ENCODE data around the gene IGFBP3. TPM values are rescaled to one million over a fixed set of nuclear protein-coding genes. Genes with fewer than 3 reads are reported as not detected.

The IGFBP3 gene
- total and polyA plus RNA-seq, 2 experiments from 2014 or later = 11.2 to 11.3 TPM

- TF ChIP-seq STAT1 (IDR thresholded peaks at IDR 0.05; ENCODE audit: unreplicated experiment) (no peak), JUNB (IDR thresholded peaks at IDR 0.05; ENCODE audit: unreplicated experiment) (no peak), ZNF462 (CRISPR knock-in tag; IDR thresholded peaks at IDR 0.05) (no peak), ZNF331 (CRISPR knock-in tag; IDR thresholded peaks at IDR 0.05; ENCODE audit: low read depth) (no peak), CTCF (conservative IDR thresholded peaks at IDR 0.05; ENCODE audit: low read depth in 2 of 2) (no peak), ETS1 (IDR thresholded peaks at IDR 0.05) (no peak), EZH2 (IDR thresholded peaks at IDR 0.05; ENCODE audit: low read depth, unreplicated experiment) (no peak), ZNF114 (CRISPR knock-in tag; IDR thresholded peaks at IDR 0.05) (no peak), POLR2AphosphoS5 (IDR thresholded peaks at IDR 0.05; ENCODE audit: low read depth) (no peak), EZH2phosphoT487 (IDR thresholded peaks at IDR 0.05; ENCODE audit: unreplicated experiment) (no peak), CREB1 (CRISPR knock-in tag; IDR thresholded peaks at IDR 0.05; ENCODE audit: low read depth) (no peak), REST (IDR thresholded peaks at IDR 0.05; ENCODE audit: unreplicated experiment) (no peak), NANOG (IDR thresholded peaks at IDR 0.05; ENCODE audit: borderline replicate concordance) (no peak)
- H3K9me2 ChIP-seq (ENCODE audit: insufficient read depth) = no peaks in the 10 kb centered on the region
- Mint-ChIP-seq H3K27me3 (ENCODE audit: insufficient read depth, low read depth, poor library complexity) (no peaks in the 10 kb centered on the region), H3K4me1 (no peaks in the 10 kb centered on the region), H3K27ac (no peak overlapping the region), H3K36me3 (ENCODE audit: low read depth) (peaks cover 13% of the 10 kb centered on the region), H3K4me3 (no peak overlapping the region), H3K9me3 (peaks cover 22% of the 10 kb centered on the region)
- H2AFZ ChIP-seq = no peak overlapping the region
- no peak overlapping the region for H3K27ac ChIP-seq (ENCODE audit: low read depth)
- DNase-seq (ENCODE audit: low spot score) (peak; percentile 1), ATAC-seq (peak; percentile 54)
- H4K20me1 ChIP-seq (replicated peaks; ENCODE audit: insufficient read depth) = no peaks in the 10 kb centered on the region
- H3K79me2 ChIP-seq (replicated peaks; ENCODE audit: insufficient read depth) = no peaks in the 10 kb centered on the region
- no peaks in the 10 kb centered on the region for H3K4me1 ChIP-seq (ENCODE audit: insufficient read depth)
- no peak overlapping the region for H3K4me2 ChIP-seq
- no peaks in the 10 kb centered on the region for H3F3A ChIP-seq (replicated peaks; ENCODE audit: low read depth)
- no peak overlapping the region for H3K4me3 ChIP-seq
- H3K27me3 ChIP-seq (ENCODE audit: insufficient read depth) = no peaks in the 10 kb centered on the region
- 0 out of 2 replicates have a peak, but pooled peaks cover 3% of the 10 kb centered on the region for H3K36me3 ChIP-seq (ENCODE audit: insufficient read depth)
Observed at GRCh38 chr7:45873355-45873754, 47.7 kb downstream of the IGFBP3 start.

Data from GM23338 (cell line).